Fibroblast of upper back skin (primary cell): ENCODE results near the gene MSI2.
A peak's percentile ranks its signal among the peaks of the same experiment; 100 is the strongest.

ENCODE experiments used
- DNase-seq: peaks from one replicate; pipeline ENCODE4 v3.0.0-alpha.2; 2013

The MSI2 gene

GRCh38 chr17:57515662-57516211 lies 259.4 kb downstream of the MSI2 start:
- no peak for DNase-seq

GRCh38 chr17:57516290-57517230 lies 260.2 kb downstream of the MSI2 start:
- DNase-seq: no peak

- no peak for DNase-seq
These were observed 260.9 kb downstream of the MSI2 start for GRCh38 chr17:57517273-57517631.

- DNase-seq: no peak
These were observed 261.5 kb downstream of the MSI2 start for GRCh38 chr17:57517632-57518456.

- DNase-seq: peak; percentile 34
These were observed 262.6 kb downstream of the MSI2 start for GRCh38 chr17:57518587-57519581.

GRCh38 chr17:57519800-57520199 lies 263.5 kb downstream of the MSI2 start:
- no peak for DNase-seq

- DNase-seq: no peak
These were observed 265.3 kb downstream of the MSI2 start for GRCh38 chr17:57521606-57522005.

- no peak for DNase-seq
These were observed 266.0 kb downstream of the MSI2 start for GRCh38 chr17:57522042-57523005.

GRCh38 chr17:57523926-57524632 lies 267.8 kb downstream of the MSI2 start:
- DNase-seq: no peak

GRCh38 chr17:57524839-57525568 lies 268.7 kb downstream of the MSI2 start:
- no peak for DNase-seq

- no peak for DNase-seq
These were observed 271.1 kb downstream of the MSI2 start for GRCh38 chr17:57527221-57528057.

GRCh38 chr17:57528058-57528451 lies 271.7 kb downstream of the MSI2 start:
- DNase-seq: no peak

- DNase-seq: peak; percentile 58
These were observed 273.7 kb downstream of the MSI2 start for GRCh38 chr17:57530026-57530425.

- DNase-seq: no peak
These were observed 274.2 kb downstream of the MSI2 start for GRCh38 chr17:57530508-57530907.

GRCh38 chr17:57531078-57531477 lies 274.8 kb downstream of the MSI2 start:
- DNase-seq: no peak

GRCh38 chr17:57531648-57532504 lies 275.6 kb downstream of the MSI2 start:
- DNase-seq: no peak

- DNase-seq: no peak
These were observed 276.2 kb downstream of the MSI2 start for GRCh38 chr17:57532556-57532955.

- no peak for DNase-seq
These were observed 276.6 kb downstream of the MSI2 start for GRCh38 chr17:57532966-57533365.
